ENCODE measurements around the gene REXO1. TPM values are rescaled to one million over a fixed set of nuclear protein-coding genes. Genes with fewer than 3 reads are reported as not detected.

The REXO1 gene
- total RNA-seq, 6 donors from 2014 or later, result 17.0 to 106 (median 38.8) TPM

GRCh38 chr19:1864480-1865171 lies 16.3 kb upstream of the REXO1 start:
- peak; percentile 82 to 95 for DNase-seq

GRCh38 chr19:1863638-1864479 lies 15.6 kb upstream of the REXO1 start:
- ATAC-seq (ENCODE audit: low FRiP score in 2 of 2) (peak; percentile 88 to 92), DNase-seq (peak; percentile 92 to 98)
- peaks cover 35 to 48% (median 42%) of the 10 kb centered on the region in 4 donors for H3K4me1 ChIP-seq
- peak overlapping the region; percentile 91 to 95 (median 93) for H3K27ac ChIP-seq
- H3K9me3 ChIP-seq, result no peaks in the 10 kb centered on the region
- H3K27me3 ChIP-seq, result no peaks in the 10 kb centered on the region
- WGBS, 2 donors, result 1% methylated on average over 17 of the region's 115 CpGs; no CpG with 5 or more reads in 1 of the 2 donors
- peak overlapping the region; percentile 53 to 98 (median 80) for H3K4me3 ChIP-seq
- TF ChIP-seq CTCF (IDR thresholded peaks at IDR 0.05) (peak in 1 of 6 experiments; percentile 2), EP300 (IDR thresholded peaks at IDR 0.05) (no peak), POLR2AphosphoS5 (IDR thresholded peaks at IDR 0.05) (peak in 1 of 2 donors; percentile 25)
- H3K36me3 ChIP-seq, result no peaks in the 10 kb centered on the region

More at GRCh38 chr19:1864480-1865171, 16.3 kb upstream of the REXO1 start:
- peak; percentile 83 to 84 for ATAC-seq (ENCODE audit: low FRiP score in 2 of 2)
- Histone ChIP-seq H3K9me3 (no peaks in the 10 kb centered on the region), H3K4me1 (peaks cover 33 to 41% (median 35%) of the 10 kb centered on the region in 4 donors), H3K27me3 (no peaks in the 10 kb centered on the region), H3K27ac (peak overlapping the region; percentile 91 to 95 (median 93)), H3K4me3 (peak overlapping the region; percentile 53 to 98 (median 80)), H3K36me3 (no peaks in the 10 kb centered on the region)
- peak in 1 of 4 donors; percentile 37 for TF ChIP-seq POLR2A (IDR thresholded peaks at IDR 0.05)
- TF ChIP-seq POLR2AphosphoS5 (IDR thresholded peaks at IDR 0.05), result peak in 1 of 2 donors; percentile 4
- TF ChIP-seq CTCF (IDR thresholded peaks at IDR 0.05), result peak; percentile 86 to 98 (median 92)
- TF ChIP-seq EP300 (IDR thresholded peaks at IDR 0.05), result no peak
- 8 to 50% methylated on average over 3 to 45 of the region's 52 CpGs for WGBS, 2 donors

- 0% methylated on average over 2 of the region's 63 CpGs; no CpG with 5 or more reads in 1 of the 2 donors for WGBS, 2 donors
- DNase-seq, result no peak
These were observed 15.0 kb upstream of the REXO1 start, which contains the start of gene KLF16 for GRCh38 chr19:1863328-1863637. KLF16 (minus strand) TSS chr19:1863579; CDS start chr19:1863497, 82 bp downstream.

More at GRCh38 chr19:1863328-1863637, 15.0 kb upstream of the REXO1 start, which contains the start of gene KLF16:
- no peaks in the 10 kb centered on the region for H3K36me3 ChIP-seq
- ATAC-seq (ENCODE audit: low FRiP score in 2 of 2), result no peak
- peak within 1 kb of the TSS; percentile 91 to 95 (median 93) for H3K27ac ChIP-seq
- TF ChIP-seq EP300 (IDR thresholded peaks at IDR 0.05) (no peak), POLR2A (IDR thresholded peaks at IDR 0.05) (peak in 3 of 4 donors; percentile 36 to 74 (median 41)), CTCF (IDR thresholded peaks at IDR 0.05) (peak in 2 of 6 experiments; percentile 5 to 27)
- peaks cover 36 to 54% (median 48%) of the 10 kb centered on the region in 4 donors for H3K4me1 ChIP-seq
- H3K9me3 ChIP-seq, result no peaks in the 10 kb centered on the region
- H3K27me3 ChIP-seq, result no peaks in the 10 kb centered on the region
- H3K4me3 ChIP-seq, result peak within 1 kb of the TSS; percentile 71 to 98 (median 94)
